Smooth muscle cell of trachea (primary cell): Measurements from ENCODE around the gene PAXX. TPM values are rescaled to one million over a fixed set of nuclear protein-coding genes. Genes with fewer than 3 reads are reported as not detected.

Experiments used
- total RNA-seq: library from RNA; depleted of rRNA; stranded (reverse); fragments of >200 nt; gene quantifications from 2 replicates; pipeline ENCODE4 v1.2.1, GENCODE V29; 2014

Gene PAXX
- total RNA-seq, result 16.1 and 16.2 TPM in 2 replicates

GRCh38 chr9:136991993-136992818, at the start of gene PAXX:
Gene PAXX, plus strand, starts transcription at chr9:136992422. Its CDS starts 22 bp downstream, at chr9:136992444.

GRCh38 chr9:136944519-136945332, 47.5 kb upstream of the PAXX start, which contains the start of the genes C8G and FBXW5:
Gene C8G, plus strand, starts transcription at chr9:136945243. Its CDS starts 78 bp downstream, at chr9:136945321.
Gene FBXW5, minus strand, starts transcription at chr9:136944738. Its CDS starts 655 bp downstream, at chr9:136944083.

DNA sequence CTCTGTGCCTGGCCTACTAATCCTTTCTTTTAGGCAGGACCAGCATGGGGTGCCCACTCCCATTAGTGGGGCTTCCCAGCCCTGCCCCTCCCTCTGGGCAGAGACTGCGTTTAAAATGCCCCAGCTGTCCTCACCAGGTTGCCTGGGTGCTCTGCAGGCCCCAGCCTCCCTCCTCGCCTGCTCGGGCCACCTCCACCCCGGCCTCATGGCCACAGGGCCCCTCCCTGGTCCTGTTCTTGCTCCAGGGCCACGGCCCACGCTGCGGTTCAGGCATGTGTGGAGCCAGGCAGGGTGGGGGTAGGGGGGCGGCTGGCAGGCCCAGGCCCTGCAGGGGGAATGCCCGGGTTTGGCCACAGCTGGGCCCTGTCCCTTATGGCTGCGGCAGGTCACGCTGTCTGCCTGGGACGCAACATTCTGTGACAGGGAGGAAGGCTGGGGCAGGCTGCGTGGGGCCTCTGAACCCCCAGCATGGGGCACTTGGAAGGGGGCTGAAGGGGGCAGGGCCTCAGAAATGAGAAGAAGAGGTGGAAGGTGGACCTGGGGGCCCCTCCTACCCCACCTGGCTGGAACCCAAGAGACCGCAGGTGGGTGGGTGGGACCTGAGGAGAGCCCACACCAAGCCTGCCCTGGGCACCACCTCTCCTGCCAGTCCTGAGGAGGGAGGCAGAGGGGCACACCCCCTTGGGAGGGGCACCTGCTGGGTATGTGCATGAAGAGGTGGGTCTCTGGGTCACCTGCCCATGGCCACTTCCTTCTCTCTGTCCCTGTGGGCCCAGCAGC, 40.5 kb upstream of the PAXX start, which contains the start of gene LCN12:
Gene LCN12, plus strand, starts transcription at position 733 of the 780 bp plus-strand sequence. CDS start 55 bp downstream, outside the sequence.

DNA sequence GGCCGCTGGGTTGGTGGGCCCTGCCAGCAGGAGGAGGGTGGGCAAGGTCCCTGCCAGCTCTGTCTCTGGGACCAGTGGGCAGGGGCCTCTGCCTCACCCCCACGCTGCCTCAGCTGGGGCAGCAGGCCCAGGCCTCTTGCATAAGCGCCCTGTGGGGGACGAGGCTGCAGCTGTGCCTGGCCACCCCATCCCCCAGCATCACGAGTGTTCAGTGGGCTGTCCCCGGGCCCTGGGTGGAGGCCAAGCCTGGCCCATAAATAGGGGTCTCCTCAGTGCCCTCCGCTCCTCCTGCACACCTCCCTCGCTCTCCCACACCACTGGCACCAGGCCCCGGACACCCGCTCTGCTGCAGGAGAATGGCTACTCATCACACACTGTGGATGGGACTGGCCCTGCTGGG, 15.0 kb upstream of the PAXX start, which contains the start of gene PTGDS:
Gene PTGDS, plus strand, starts transcription at position 282 of the 400 bp plus-strand sequence. Its CDS starts 75 bp downstream, at position 357.

GRCh38 chr9:136982232-136983051, 9.8 kb upstream of the PAXX start, which contains the start of gene LCNL1:
Gene LCNL1, plus strand, starts transcription at chr9:136982993. Its CDS starts 594 bp downstream, at chr9:136983587.

DNA sequence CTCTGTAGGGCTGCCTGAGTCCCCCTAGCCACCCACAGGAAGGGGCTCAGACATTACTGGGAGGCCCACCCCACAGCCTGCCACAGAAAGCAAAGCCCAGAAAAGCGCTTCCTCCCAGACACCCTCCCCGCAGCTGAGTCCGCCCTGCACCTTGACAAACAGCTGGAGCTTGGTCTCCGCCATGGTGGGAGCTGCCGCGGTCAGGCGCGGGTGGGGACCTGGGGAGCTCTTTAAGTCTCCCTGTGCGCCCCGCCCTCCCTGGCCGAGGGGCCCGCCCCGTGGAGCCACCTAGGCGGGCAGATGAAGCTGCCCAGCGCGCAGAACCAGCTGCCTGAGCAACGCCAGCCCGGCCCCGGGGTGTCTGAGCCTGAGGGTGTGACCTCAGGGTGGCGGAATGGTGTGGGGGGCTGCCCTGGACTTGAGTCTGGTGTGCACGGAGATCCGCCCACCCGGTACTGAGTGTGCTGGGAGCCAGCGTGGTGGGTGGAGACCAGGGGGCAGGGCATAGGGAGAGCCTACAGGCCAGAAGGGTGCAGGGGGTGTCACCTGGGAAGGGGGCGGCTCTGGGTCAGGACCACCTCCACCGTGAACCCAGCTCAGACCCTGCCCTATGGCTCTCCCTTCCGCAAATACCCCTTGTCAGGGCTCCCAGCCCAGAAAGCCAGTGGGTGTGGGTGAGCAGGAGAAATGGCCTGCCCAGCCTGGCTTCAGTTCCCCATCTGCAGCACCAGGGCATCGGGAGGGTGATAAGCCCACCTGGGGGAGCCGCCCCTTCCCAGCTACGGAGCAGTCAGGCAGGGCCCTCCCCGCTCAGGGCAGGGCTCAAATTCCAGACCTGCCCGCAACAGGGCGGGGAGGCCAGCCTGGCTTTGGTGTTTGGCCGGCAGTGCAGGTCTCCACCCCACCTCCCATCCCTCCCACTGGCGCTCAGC, 4.4 kb downstream of the PAXX start, which contains the start of gene CLIC3:
Gene CLIC3, minus strand, starts transcription at position 208 of the 932 bp plus-strand sequence. Its CDS starts 25 bp downstream, at position 183.

GRCh38 chr9:137027369-137028262, 35.4 kb downstream of the PAXX start, which contains the start of gene ABCA2:
Gene ABCA2, minus strand, starts transcription at chr9:137028237. Its CDS starts 97 bp downstream, at chr9:137028140.

GRCh38 chr9:137031904-137032640, 39.9 kb downstream of the PAXX start, which contains the start of gene FUT7:
Gene FUT7, minus strand, starts transcription at chr9:137032088. Its CDS starts 97 bp downstream, at chr9:137031991.

Other genes with a start within 250 kb of the PAXX start
- gene LCN10, start 249.5 kb upstream of the PAXX start, total RNA-seq, result not detected in 2 replicates
- not detected in 2 replicates for gene LCN6, start 243.9 kb upstream of the PAXX start, total RNA-seq
- gene LCN8, start 234.2 kb upstream of the PAXX start, total RNA-seq, result not detected in 2 replicates
- under 0.01 TPM in 1 of 2 replicates, not detected in the other for gene LCN15, start 227.9 kb upstream of the PAXX start, total RNA-seq
- gene TMEM141, start 201.1 kb upstream of the PAXX start, total RNA-seq, result 45.2 and 56.1 TPM in 2 replicates
- 0.15 and 0.33 TPM in 2 replicates for gene CCDC183, start 196.1 kb upstream of the PAXX start, total RNA-seq
- 56.0 and 64.8 TPM in 2 replicates for gene RABL6, start 184.5 kb upstream of the PAXX start, total RNA-seq
- 1.6 and 2.2 TPM in 2 replicates for gene AJM1, start 149.9 kb upstream of the PAXX start, total RNA-seq
- gene PHPT1, start 143.0 kb upstream of the PAXX start, total RNA-seq, result 79.6 and 134 TPM in 2 replicates
- 1.3 and 5.5 TPM in 2 replicates for gene MAMDC4, start 140.1 kb upstream of the PAXX start, total RNA-seq
- gene EDF1, start 126.1 kb upstream of the PAXX start, total RNA-seq, result 219 and 273 TPM in 2 replicates
- 11.8 and 14.6 TPM in 2 replicates for gene TRAF2, start 105.9 kb upstream of the PAXX start, total RNA-seq
- gene FBXW5, start 47.7 kb upstream of the PAXX start, total RNA-seq, result 143 and 239 TPM in 2 replicates
- gene C8G, start 47.2 kb upstream of the PAXX start, total RNA-seq, result not detected in 2 replicates
- gene LCN12, start 40.1 kb upstream of the PAXX start, total RNA-seq, result not detected in 2 replicates
- 2.8 and 36.7 TPM in 2 replicates for gene PTGDS, start 14.9 kb upstream of the PAXX start, total RNA-seq
- gene LCNL1, start 9.4 kb upstream of the PAXX start, total RNA-seq, result 0.58 and 3.1 TPM in 2 replicates
- 1.6 and 5.8 TPM in 2 replicates for gene CLIC3, start 4.1 kb downstream of the PAXX start, total RNA-seq
- 22.1 and 30.8 TPM in 2 replicates for gene ABCA2, start 35.8 kb downstream of the PAXX start, total RNA-seq
- not detected in 2 replicates for gene FUT7, start 39.7 kb downstream of the PAXX start, total RNA-seq
- gene NPDC1, start 53.8 kb downstream of the PAXX start, total RNA-seq, result 22.1 and 36.9 TPM in 2 replicates
- gene ENTPD2, start 61.6 kb downstream of the PAXX start, total RNA-seq, result not detected in 2 replicates
- 1.5 and 8.0 TPM in 2 replicates for gene SAPCD2, start 78.1 kb downstream of the PAXX start, total RNA-seq
- 31.3 and 34.7 TPM in 2 replicates for gene UAP1L1, start 85.1 kb downstream of the PAXX start, total RNA-seq
- gene MAN1B1, start 94.6 kb downstream of the PAXX start, total RNA-seq, result 91.3 and 113 TPM in 2 replicates
- gene DPP7, start 122.3 kb downstream of the PAXX start, total RNA-seq, result 89.9 and 123 TPM in 2 replicates
- 0.15 and 0.33 TPM in 2 replicates for gene GRIN1, start 146.7 kb downstream of the PAXX start, total RNA-seq
- gene LRRC26, start 177.6 kb downstream of the PAXX start, total RNA-seq, result not detected in 2 replicates
- gene TMEM210, start 179.6 kb downstream of the PAXX start, total RNA-seq, result not detected in 2 replicates
- 28.0 and 31.0 TPM in 2 replicates for gene ANAPC2, start 196.1 kb downstream of the PAXX start, total RNA-seq
- 55.1 and 92.1 TPM in 2 replicates for gene SSNA1, start 196.3 kb downstream of the PAXX start, total RNA-seq
- 7.7 and 11.6 TPM in 2 replicates for gene TPRN, start 208.3 kb downstream of the PAXX start, total RNA-seq
- gene TMEM203, start 213.2 kb downstream of the PAXX start, total RNA-seq, result 41.5 and 48.8 TPM in 2 replicates
- 5.1 and 6.8 TPM in 2 replicates for gene NDOR1, start 213.3 kb downstream of the PAXX start, total RNA-seq
- 0.15 and 0.50 TPM in 2 replicates for gene RNF208, start 229.8 kb downstream of the PAXX start, total RNA-seq
- 0.44 and 1.7 TPM in 2 replicates for gene CYSRT1, start 232.8 kb downstream of the PAXX start, total RNA-seq
- gene RNF224, start 235.1 kb downstream of the PAXX start, total RNA-seq, result 0.17 TPM in 1 of 2 replicates, not detected in the other
- gene SLC34A3, start 238.5 kb downstream of the PAXX start, total RNA-seq, result under 0.01 TPM in 1 of 2 replicates, not detected in the other
- gene TUBB4B, start 248.9 kb downstream of the PAXX start, total RNA-seq, result 205 and 421 TPM in 2 replicates